ENCODE data around the gene DISP3. TPM values are rescaled to one million over a fixed set of nuclear protein-coding genes. Genes with fewer than 3 reads are reported as not detected.
"Not testable (repeated sequence)": the region's sequence is repeated elsewhere in the genome, so short reads cannot be mapped to it uniquely, and the experiment has no call there.

Gene DISP3
- total and polyA plus RNA-seq, 4 donors, result 0.04 to 0.18 (median 0.07) TPM; not detected in 1

DNA sequence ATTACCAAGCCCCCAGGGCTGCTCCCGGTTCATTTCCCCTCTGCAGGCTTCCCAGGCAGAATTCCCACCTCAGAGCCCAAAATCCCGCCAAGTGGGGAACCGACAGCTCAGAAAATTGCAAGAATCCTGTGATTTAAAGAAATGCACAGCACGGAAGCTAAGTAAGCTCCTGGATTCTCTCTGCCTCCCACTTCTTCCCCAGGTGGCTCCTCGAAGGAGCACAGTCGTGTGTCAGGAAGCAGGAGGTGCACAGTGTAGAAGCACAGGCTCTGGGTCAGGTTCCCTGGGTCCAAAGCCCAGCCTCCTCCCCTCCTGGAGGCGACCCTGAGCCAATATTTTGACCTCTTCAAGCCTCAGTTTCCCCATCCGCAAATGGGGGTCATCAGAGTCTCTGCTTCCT, 100.6 kb downstream of the DISP3 start:
- no peak overlapping the region for H3K4me3 ChIP-seq
- H3K9ac ChIP-seq (ENCODE audit: insufficient read depth in 1 of 2, low read length in 2 of 2), result no peak overlapping the region
- ATAC-seq (ENCODE audit: insufficient read depth, low FRiP score), result no peak
- DNase-seq, result no peak
- H3K9me3 ChIP-seq (ENCODE audit: control insufficient read depth in 4 of 4, insufficient read depth in 3 of 4, low read length in 3 of 4), result peaks cover 0 to 3% (median 0%) of the 10 kb centered on the region in 4 donors
- no peaks in the 10 kb centered on the region for H3K4me1 ChIP-seq (ENCODE audit: control insufficient read depth in 5 of 5, insufficient read depth in 5 of 5, low read length in 5 of 5)
- H3K27ac ChIP-seq (ENCODE audit: low read depth in 1 of 2, low read length in 1 of 2), result no peak overlapping the region
- 67 to 69% methylated on average over 8 of the region's 8 CpGs for WGBS, 2 donors
- no peaks in the 10 kb centered on the region for H3K36me3 ChIP-seq (ENCODE audit: control insufficient read depth in 4 of 4, insufficient read depth in 4 of 4, low read length in 4 of 4)
- TF ChIP-seq, protein P1, sequence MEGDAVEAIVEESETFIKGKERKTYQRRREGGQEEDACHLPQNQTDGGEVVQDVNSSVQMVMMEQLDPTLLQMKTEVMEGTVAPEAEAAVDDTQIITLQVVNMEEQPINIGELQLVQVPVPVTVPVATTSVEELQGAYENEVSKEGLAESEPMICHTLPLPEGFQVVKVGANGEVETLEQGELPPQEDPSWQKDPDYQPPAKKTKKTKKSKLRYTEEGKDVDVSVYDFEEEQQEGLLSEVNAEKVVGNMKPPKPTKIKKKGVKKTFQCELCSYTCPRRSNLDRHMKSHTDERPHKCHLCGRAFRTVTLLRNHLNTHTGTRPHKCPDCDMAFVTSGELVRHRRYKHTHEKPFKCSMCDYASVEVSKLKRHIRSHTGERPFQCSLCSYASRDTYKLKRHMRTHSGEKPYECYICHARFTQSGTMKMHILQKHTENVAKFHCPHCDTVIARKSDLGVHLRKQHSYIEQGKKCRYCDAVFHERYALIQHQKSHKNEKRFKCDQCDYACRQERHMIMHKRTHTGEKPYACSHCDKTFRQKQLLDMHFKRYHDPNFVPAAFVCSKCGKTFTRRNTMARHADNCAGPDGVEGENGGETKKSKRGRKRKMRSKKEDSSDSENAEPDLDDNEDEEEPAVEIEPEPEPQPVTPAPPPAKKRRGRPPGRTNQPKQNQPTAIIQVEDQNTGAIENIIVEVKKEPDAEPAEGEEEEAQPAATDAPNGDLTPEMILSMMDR (IDR thresholded peaks at IDR 0.05; ENCODE audit: control extremely low read depth, extremely low read depth), result no peak
- peaks cover 0 to 10% (median 0%) of the 10 kb centered on the region in 3 donors for H3K27me3 ChIP-seq (ENCODE audit: control insufficient read depth in 3 of 3, insufficient read depth in 3 of 3, low read length in 2 of 3)

GRCh38 chr1:11580049-11580448, 101.1 kb downstream of the DISP3 start:
- H3K36me3 ChIP-seq (ENCODE audit: control insufficient read depth in 4 of 4, insufficient read depth in 4 of 4, low read length in 4 of 4); ATAC-seq (ENCODE audit: insufficient read depth, low FRiP score); H3K9ac ChIP-seq (ENCODE audit: insufficient read depth in 1 of 2, low read length in 2 of 2); H3K9me3 ChIP-seq (ENCODE audit: control insufficient read depth in 4 of 4, insufficient read depth in 3 of 4, low read length in 3 of 4); H3K4me1 ChIP-seq (ENCODE audit: control insufficient read depth in 5 of 5, insufficient read depth in 5 of 5, low read length in 5 of 5); H3K27me3 ChIP-seq (ENCODE audit: control insufficient read depth in 3 of 3, insufficient read depth in 3 of 3, low read length in 2 of 3); H3K4me3 ChIP-seq; DNase-seq; H3K27ac ChIP-seq (ENCODE audit: low read depth in 1 of 2, low read length in 1 of 2): not testable (repeated sequence)
- 54% methylated on average over 10 of the region's 10 CpGs for WGBS, 2 donors

DNA sequence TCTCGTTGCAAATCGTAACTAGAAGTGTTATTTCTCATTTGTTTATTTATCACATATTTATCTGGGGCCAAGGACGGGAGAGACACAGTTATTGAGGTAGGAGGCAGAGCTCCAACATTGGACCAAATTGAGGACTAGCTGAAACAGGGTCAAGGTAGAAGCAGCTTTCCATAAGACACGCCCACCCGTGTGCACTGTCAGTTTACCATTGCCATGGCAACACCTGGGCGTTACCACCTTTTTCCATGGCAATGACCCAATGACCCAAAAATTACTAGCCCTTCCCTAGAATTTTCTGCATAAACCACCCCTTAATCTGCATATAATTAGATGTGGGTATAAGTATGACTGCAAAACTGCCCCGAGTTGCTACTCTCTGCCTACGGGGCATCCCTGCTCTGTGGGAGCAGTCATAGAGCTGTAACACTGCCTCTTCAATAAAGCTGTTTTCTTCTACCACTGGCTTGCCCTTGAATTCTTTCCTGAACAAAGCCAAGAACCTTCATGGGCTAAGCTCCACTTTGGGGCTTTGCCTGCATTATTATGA, 102.6 kb downstream of the DISP3 start:
- TF ChIP-seq, protein P1 (IDR thresholded peaks at IDR 0.05; ENCODE audit: control extremely low read depth, extremely low read depth), result no peak
- Histone ChIP-seq H3K9ac (ENCODE audit: insufficient read depth in 1 of 2, low read length in 2 of 2) (no peak overlapping the region), H3K9me3 (ENCODE audit: control insufficient read depth in 4 of 4, insufficient read depth in 3 of 4, low read length in 3 of 4) (peaks cover 0 to 3% (median 0%) of the 10 kb centered on the region in 4 donors), H3K36me3 (ENCODE audit: control insufficient read depth in 4 of 4, insufficient read depth in 4 of 4, low read length in 4 of 4) (no peaks in the 10 kb centered on the region), H3K4me3 (no peak overlapping the region), H3K27me3 (ENCODE audit: control insufficient read depth in 3 of 3, insufficient read depth in 3 of 3, low read length in 2 of 3) (peaks cover 0 to 10% (median 0%) of the 10 kb centered on the region in 3 donors), H3K27ac (ENCODE audit: low read depth in 1 of 2, low read length in 1 of 2) (no peak overlapping the region), H3K4me1 (ENCODE audit: control insufficient read depth in 5 of 5, insufficient read depth in 5 of 5, low read length in 5 of 5) (no peaks in the 10 kb centered on the region)
- DNase-seq (no peak), ATAC-seq (ENCODE audit: insufficient read depth, low FRiP score) (no peak)
- WGBS, 2 donors, result 58 to 75% methylated on average over 8 of the region's 8 CpGs

- DNase-seq, result no peak
- 87 to 93% methylated on average over 11 of the region's 11 CpGs for WGBS, 2 donors
Observed at GRCh38 chr1:11585389-11585788, 106.4 kb downstream of the DISP3 start.

More at GRCh38 chr1:11585389-11585788, 106.4 kb downstream of the DISP3 start:
- Histone ChIP-seq H3K9me3 (ENCODE audit: control insufficient read depth in 4 of 4, insufficient read depth in 3 of 4, low read length in 3 of 4) (peaks cover 0 to 8% (median 0%) of the 10 kb centered on the region in 4 donors), H3K4me3 (no peak overlapping the region), H3K27me3 (ENCODE audit: control insufficient read depth in 3 of 3, insufficient read depth in 3 of 3, low read length in 2 of 3) (peaks cover 0 to 3% (median 2%) of the 10 kb centered on the region in 3 donors), H3K4me1 (ENCODE audit: control insufficient read depth in 5 of 5, insufficient read depth in 5 of 5, low read length in 5 of 5) (no peaks in the 10 kb centered on the region), H3K27ac (ENCODE audit: low read depth in 1 of 2, low read length in 1 of 2) (no peak overlapping the region), H3K36me3 (ENCODE audit: control insufficient read depth in 4 of 4, insufficient read depth in 4 of 4, low read length in 4 of 4) (no peaks in the 10 kb centered on the region), H3K9ac (ENCODE audit: insufficient read depth in 1 of 2, low read length in 2 of 2) (no peak overlapping the region)
- TF ChIP-seq, protein P1 (IDR thresholded peaks at IDR 0.05; ENCODE audit: control extremely low read depth, extremely low read depth), result no peak
- ATAC-seq (ENCODE audit: insufficient read depth, low FRiP score), result no peak

Other genes with a start within 250 kb of the DISP3 start
- 10 to 100 TPM; 35.9 to 36.6 TPM for gene MTOR, start 216.6 kb upstream of the DISP3 start, total RNA-seq
- gene MTOR, start 216.6 kb upstream of the DISP3 start, polyA plus RNA-seq, result 10 to 100 TPM; 15.1 to 17.9 TPM
- 10 to 100 TPM in 1 of 2 donors, 1 to 10 TPM in 1; 7.8 to 17.9 TPM for gene UBIAD1, start 206.0 kb upstream of the DISP3 start, total RNA-seq
- gene UBIAD1, start 206.0 kb upstream of the DISP3 start, polyA plus RNA-seq, result 10 to 100 TPM in 1 of 2 donors, 1 to 10 TPM in 1; 7.5 to 11.2 TPM
- 10 to 100 TPM in 1 of 2 donors, under 1 TPM in 1; 0.20 to 10.7 TPM for gene FBXO2, start 175.3 kb downstream of the DISP3 start, total RNA-seq
- 10 to 100 TPM in 1 of 2 donors, 1 to 10 TPM in 1; 9.5 to 12.5 TPM for gene FBXO2, start 175.3 kb downstream of the DISP3 start, polyA plus RNA-seq
- gene FBXO44, start 175.7 kb downstream of the DISP3 start, total RNA-seq, result 10 to 100 TPM; 14.0 to 14.4 TPM
- 10 to 100 TPM; 10.6 to 19.6 TPM for gene FBXO44, start 175.7 kb downstream of the DISP3 start, polyA plus RNA-seq
- 10 to 100 TPM in 1 of 2 donors, 1 to 10 TPM in 1; 8.7 to 14.7 TPM for gene FBXO6, start 185.0 kb downstream of the DISP3 start, total RNA-seq
- 10 to 100 TPM; 18.3 to 32.0 TPM for gene FBXO6, start 185.0 kb downstream of the DISP3 start, polyA plus RNA-seq
- 10 to 100 TPM; 23.4 to 28.1 TPM for gene MAD2L2, start 202.0 kb downstream of the DISP3 start, total RNA-seq
- 10 to 100 TPM; 32.8 to 61.9 TPM for gene MAD2L2, start 202.0 kb downstream of the DISP3 start, polyA plus RNA-seq
- gene DRAXIN, start 212.6 kb downstream of the DISP3 start, total RNA-seq, result under 1 TPM; 0.06 to 0.31 TPM
- under 1 TPM; 0.04 to 0.22 TPM for gene DRAXIN, start 212.6 kb downstream of the DISP3 start, polyA plus RNA-seq

Measured in lung (tissue), 12 donors.